Brain microvascular endothelial cell (primary cell): ENCODE measurements around the gene CRY2.

Experiments used
- DNase-seq: peaks from one replicate; pipeline ENCODE4 v3.0.0-alpha.2; 2020
- H3K27ac ChIP-seq: fragments of 250-450 bp; sonication (Bioruptor Pico); 2 replicates; pipeline ENCODE4 v1.5.1; 2020; ENCODE audit warnings: mild to moderate bottlenecking, moderate library complexity
- H3K27me3 ChIP-seq: fragments of 250-450 bp; sonication (Bioruptor Pico); replicated peaks from 2 replicates; pipeline ENCODE4 v1.5.1; 2020; ENCODE audit warnings: mild to moderate bottlenecking
- H3K36me3 ChIP-seq: fragments of 250-450 bp; sonication (Bioruptor Pico); replicated peaks from 2 replicates; pipeline ENCODE4 v1.5.1; 2020; ENCODE audit warnings: mild to moderate bottlenecking
- H3K4me3 ChIP-seq: 2 replicates; pipeline ENCODE4 v1.5.1; 2011; ENCODE audit warnings: low read depth, mild to moderate bottlenecking, control low read depth, low read length, moderate library complexity
- CTCF ChIP-seq: IDR thresholded peaks from 2 replicates; pipeline ENCODE4 v1.5.1; 2011; ENCODE audit warnings: low read depth, mild to moderate bottlenecking, moderate library complexity, low read length, control low read depth, inconsistent platforms; ENCODE audit errors: missing control alignments
- in situ Hi-C: cut with HindIII; loops from 2 replicates; pipeline ENCODE4 v1.10.0; 2017; ENCODE audit warnings: low sequenced_read_pairs, low pct_ligation_motif_present

CRY2 gene

GRCh38 chr11:45913514-45913913 is 66.2 kb downstream of the CRY2 start:
- in situ Hi-C loops = no loop called here
- H3K27ac ChIP-seq = no peak overlapping the region
- H3K36me3 ChIP-seq = peaks cover 39% of the 10 kb centered on the region

GRCh38 chr11:45913942-45914635 is 66.8 kb downstream of the CRY2 start:
- no peak for TF ChIP-seq CTCF
- H3K27ac ChIP-seq = no peak overlapping the region
- in situ Hi-C loops = no loop called here
- DNase-seq = no peak
- H3K4me3 ChIP-seq = no peak overlapping the region
- H3K27me3 ChIP-seq = no peaks in the 10 kb centered on the region
- peaks cover 39% of the 10 kb centered on the region for H3K36me3 ChIP-seq

More at GRCh38 chr11:45913514-45913913, 66.2 kb downstream of the CRY2 start:
- no peak overlapping the region for H3K4me3 ChIP-seq
- TF ChIP-seq CTCF = no peak
- no peaks in the 10 kb centered on the region for H3K27me3 ChIP-seq
- DNase-seq = no peak

GRCh38 chr11:45915446-45915845 is 68.2 kb downstream of the CRY2 start:
- H3K27ac ChIP-seq = no peak overlapping the region
- in situ Hi-C loops = no loop called here
- DNase-seq = no peak
- H3K27me3 ChIP-seq = no peaks in the 10 kb centered on the region
- no peak overlapping the region for H3K4me3 ChIP-seq
- no peak for TF ChIP-seq CTCF
- peaks cover 32% of the 10 kb centered on the region for H3K36me3 ChIP-seq

GRCh38 chr11:45917286-45917622 is 70.0 kb downstream of the CRY2 start:
- no peak for TF ChIP-seq CTCF
- no peak for DNase-seq
- H3K4me3 ChIP-seq = peak overlapping the region; percentile 96
- H3K27ac ChIP-seq = peak overlapping the region; percentile 51
- peaks cover 10% of the 10 kb centered on the region for H3K27me3 ChIP-seq
- H3K36me3 ChIP-seq = peaks cover 23% of the 10 kb centered on the region
- in situ Hi-C loops = no loop called here

- peak; percentile 99 for DNase-seq
- H3K36me3 ChIP-seq = peaks cover 20% of the 10 kb centered on the region
- H3K4me3 ChIP-seq = peak within 1 kb of the TSS; percentile 96
- in situ Hi-C loops = no loop called here
- TF ChIP-seq CTCF = no peak
- H3K27me3 ChIP-seq = peaks cover 15% of the 10 kb centered on the region
- H3K27ac ChIP-seq = peak within 1 kb of the TSS; percentile 51
Measured at GRCh38 chr11:45917623-45918330, 70.5 kb downstream of the CRY2 start, which contains the start of gene PEX16. Gene PEX16, minus strand, starts transcription at chr11:45917877. Its CDS starts 66 bp downstream, at chr11:45917811.
